Esophagus muscularis mucosa (tissue), 4 donors: ENCODE measurements around the gene GPC6. TPM values are rescaled to one million over a fixed set of nuclear protein-coding genes. Genes with fewer than 3 reads are reported as not detected.

Experiments
- DNase-seq: peaks from one replicate; pipeline ENCODE4 v3.0.0-alpha.2; 2017; ENCODE audit errors: extremely low spot score
- H3K27ac ChIP-seq, 4 donors: fragments of 200-600 bp; sonication (generic); replicated peaks in 1 of 4; 1 replicate in 3 of 4; 2 replicates in 1 of 4; pipeline ENCODE4 v1.5.1; 2016 to 2019; ENCODE audit warnings: mild to moderate bottlenecking in 1 of 4
- H3K27me3 ChIP-seq, 4 donors: fragments of 200-600 bp; sonication (generic); one replicate each; pipeline versions ENCODE4 v1.5.1 to v1.6.0; 2016 to 2019
- H3K36me3 ChIP-seq, 4 donors: fragments of 200-600 bp; sonication (generic); one replicate each; pipeline ENCODE4 v1.5.1; 2016 to 2019
- H3K4me1 ChIP-seq, 4 donors: fragments of 200-600 bp; sonication (generic); one replicate each; pipeline ENCODE4 v1.5.1; 2016 to 2019
- H3K4me3 ChIP-seq, 4 donors: fragments of 200-600 bp; sonication (generic); 1 replicate in 2 of 4; 2 replicates in 2 of 4; pipeline ENCODE4 v1.5.1; 2016 to 2019; ENCODE audit warnings: mild to moderate bottlenecking in 4 of 4, moderate library complexity in 1 of 4
- H3K9me3 ChIP-seq, 4 donors: fragments of 200-600 bp; sonication (generic); 1 replicate in 3 of 4; 2 replicates in 1 of 4; pipeline ENCODE4 v1.5.1; 2016 to 2019
- CTCF ChIP-seq, 3 experiments: fragments of 200-600 bp in 2 of 3; fragments of 450-650 bp in 1 of 3; sonication (generic) in 2 of 3; IDR thresholded peaks; one replicate each; pipeline ENCODE4 v1.5.1; 2017 to 2019; ENCODE audit warnings: antibody characterized with exemption in 3 of 3, mild to moderate bottlenecking in 2 of 3, moderate library complexity in 1 of 3
- EP300 ChIP-seq: sonication (generic); formaldehyde crosslinking; IDR thresholded peaks from one replicate; pipeline ENCODE4 v1.6.1; 2017; ENCODE audit warnings: antibody characterized with exemption
- POLR2A ChIP-seq: fragments of 450-650 bp; IDR thresholded peaks from one replicate; pipeline ENCODE4 v1.6.1; 2017; ENCODE audit warnings: antibody characterized with exemption, moderate library complexity, mild to moderate bottlenecking, low read depth
- POLR2AphosphoS5 ChIP-seq, 2 donors: sonication (generic); formaldehyde crosslinking; IDR thresholded peaks; one replicate each; pipeline ENCODE4 v1.6.1; 2017; ENCODE audit warnings: antibody characterized with exemption in 2 of 2
- WGBS: methylation state at CpG from one replicate; pipeline ENCODE4 v1.1.5; 2018; 5-methylcytosine and 5-hydroxymethylcytosine counted together
- intact Hi-C: fragments of 100-400 bp; cut with DNase I; formaldehyde crosslinking; loops from one replicate; pipeline ENCODE4 v1.15.1; 2023
- total RNA-seq, 4 donors: library from RNA; depleted of rRNA; stranded (reverse); fragments of >200 nt; gene quantifications; one replicate each; pipeline versions ENCODE4 v1.1.0 to v1.2.1, GENCODE V29; 2016

The GPC6 gene
- total RNA-seq, 4 donors from 2014 or later, result 6.5 to 17.2 (median 13.5) TPM

- intact Hi-C loops, result no loop called here
- 94% methylated on average over 1 of the region's 1 CpG for WGBS
- no peaks in the 10 kb centered on the region for H3K36me3 ChIP-seq
These were observed 725.3 kb downstream of the GPC6 start for GRCh38 chr13:93951951-93952350.

GRCh38 chr13:93953841-93954240 is 727.2 kb downstream of the GPC6 start:
- Histone ChIP-seq H3K4me1 (no peaks in the 10 kb centered on the region), H3K9me3 (no peaks in the 10 kb centered on the region), H3K27ac (no peak overlapping the region), H3K27me3 (no peaks in the 10 kb centered on the region), H3K4me3 (no peak overlapping the region), H3K36me3 (no peaks in the 10 kb centered on the region)
- TF ChIP-seq POLR2A, result no peak
- 91% methylated on average over 1 of the region's 1 CpG for WGBS
- intact Hi-C loops, result no loop called here
- DNase-seq, result no peak

More at GRCh38 chr13:93951951-93952350, 725.3 kb downstream of the GPC6 start:
- no peak overlapping the region for H3K4me3 ChIP-seq
- no peak overlapping the region for H3K27ac ChIP-seq
- no peaks in the 10 kb centered on the region for H3K9me3 ChIP-seq
- no peak for DNase-seq
- no peaks in the 10 kb centered on the region for H3K4me1 ChIP-seq
- TF ChIP-seq POLR2AphosphoS5 (IDR thresholded peaks at IDR 0.05) (no peak), CTCF (IDR thresholded peaks at IDR 0.05) (no peak), POLR2A (no peak), EP300 (no peak)
- H3K27me3 ChIP-seq, result no peaks in the 10 kb centered on the region

- H3K36me3 ChIP-seq, result no peaks in the 10 kb centered on the region
- TF ChIP-seq POLR2A, result no peak
- TF ChIP-seq CTCF (IDR thresholded peaks at IDR 0.05), result no peak
- no peak for TF ChIP-seq EP300
- no peak for TF ChIP-seq POLR2AphosphoS5 (IDR thresholded peaks at IDR 0.05)
- no peaks in the 10 kb centered on the region for H3K27me3 ChIP-seq
- intact Hi-C loops, result no loop called here
- no peaks in the 10 kb centered on the region for H3K9me3 ChIP-seq
- H3K4me1 ChIP-seq, result no peaks in the 10 kb centered on the region
- H3K4me3 ChIP-seq, result no peak overlapping the region
- H3K27ac ChIP-seq, result no peak overlapping the region
- no peak for DNase-seq
These were observed 729.3 kb downstream of the GPC6 start for GRCh38 chr13:93955904-93956303.

- no peak overlapping the region for H3K27ac ChIP-seq
- no peaks in the 10 kb centered on the region for H3K36me3 ChIP-seq
- no peaks in the 10 kb centered on the region for H3K9me3 ChIP-seq
- intact Hi-C loops, result no loop called here
- DNase-seq, result no peak
- H3K4me3 ChIP-seq, result no peak overlapping the region
- H3K4me1 ChIP-seq, result no peaks in the 10 kb centered on the region
- WGBS, result 51% methylated on average over 2 of the region's 2 CpGs
- H3K27me3 ChIP-seq, result no peaks in the 10 kb centered on the region
- TF ChIP-seq POLR2AphosphoS5 (IDR thresholded peaks at IDR 0.05) (no peak), POLR2A (no peak), CTCF (IDR thresholded peaks at IDR 0.05) (no peak), EP300 (no peak)
These were observed 729.8 kb downstream of the GPC6 start for GRCh38 chr13:93956426-93956825.

GRCh38 chr13:93957371-93957770 is 730.8 kb downstream of the GPC6 start:
- intact Hi-C loops, result no loop called here
- Histone ChIP-seq H3K4me1 (no peaks in the 10 kb centered on the region), H3K36me3 (no peaks in the 10 kb centered on the region), H3K4me3 (no peak overlapping the region), H3K9me3 (no peaks in the 10 kb centered on the region), H3K27me3 (no peaks in the 10 kb centered on the region), H3K27ac (no peak overlapping the region)
- WGBS, result 100% methylated on average over 2 of the region's 2 CpGs
- no peak for DNase-seq
- no peak for TF ChIP-seq POLR2A
- TF ChIP-seq CTCF (IDR thresholded peaks at IDR 0.05), result no peak
- TF ChIP-seq EP300, result no peak
- no peak for TF ChIP-seq POLR2AphosphoS5 (IDR thresholded peaks at IDR 0.05)
